HG02678 (cell line): ENCODE results near the gene IARS1.

Experiments
- ATAC-seq: cut with Tn5 transposase; IDR thresholded peaks from one replicate; pipeline ENCODE4 v1.9.1; 2021; ENCODE audit warnings: mild to moderate bottlenecking, moderate library complexity; ENCODE audit not compliant: unreplicated experiment

Gene IARS1

GRCh38 chr9:92293452-92294296 is at the start of gene IARS1:
IARS1 (minus strand) TSS chr9:92293697; CDS start chr9:92289419, 4,278 bp downstream.
- ATAC-seq, result peak; percentile 97

GRCh38 chr9:92342825-92343488 is 49.5 kb upstream of the IARS1 start:
- ATAC-seq, result no peak

GRCh38 chr9:92341578-92341977 is 48.1 kb upstream of the IARS1 start:
- ATAC-seq, result no peak

- no peak for ATAC-seq
These were observed 39.8 kb upstream of the IARS1 start for GRCh38 chr9:92333282-92333634.

- no peak for ATAC-seq
These were observed 39.2 kb upstream of the IARS1 start for GRCh38 chr9:92332577-92333281.

GRCh38 chr9:92328225-92328624 is 34.7 kb upstream of the IARS1 start:
- ATAC-seq, result no peak

GRCh38 chr9:92327283-92327850 is 33.9 kb upstream of the IARS1 start:
- no peak for ATAC-seq

- no peak for ATAC-seq
These were observed 32.5 kb upstream of the IARS1 start for GRCh38 chr9:92325991-92326500.

GRCh38 chr9:92325269-92325990 is 31.9 kb upstream of the IARS1 start, which contains the start of the genes CENPP and NOL8:
CENPP (plus strand) TSS chr9:92325953.
NOL8 (minus strand) TSS chr9:92325350; CDS start chr9:92324161, 1,189 bp downstream.
- peak; percentile 95 for ATAC-seq

GRCh38 chr9:92324889-92325268 is 31.4 kb upstream of the IARS1 start:
- ATAC-seq, result no peak

- ATAC-seq, result no peak
These were observed 30.9 kb upstream of the IARS1 start for GRCh38 chr9:92324431-92324830.

GRCh38 chr9:92315456-92315855 is 22.0 kb upstream of the IARS1 start:
- ATAC-seq, result no peak

- ATAC-seq, result no peak
These were observed 20.1 kb upstream of the IARS1 start for GRCh38 chr9:92313624-92314012.

GRCh38 chr9:92312887-92313623 is 19.6 kb upstream of the IARS1 start:
- ATAC-seq, result no peak

- ATAC-seq, result no peak
These were observed 17.1 kb upstream of the IARS1 start for GRCh38 chr9:92310562-92310961.

- peak; percentile 34 for ATAC-seq
These were observed 15.4 kb upstream of the IARS1 start for GRCh38 chr9:92308893-92309292.

GRCh38 chr9:92300936-92301335 is 7.4 kb upstream of the IARS1 start:
- no peak for ATAC-seq

GRCh38 chr9:92299116-92299515 is 5.6 kb upstream of the IARS1 start:
- no peak for ATAC-seq

GRCh38 chr9:92298036-92298435 is 4.5 kb upstream of the IARS1 start:
- ATAC-seq, result no peak

GRCh38 chr9:92297611-92298010 is 4.1 kb upstream of the IARS1 start:
- ATAC-seq, result no peak
